GM10847 (cell line): Measurements from ENCODE around the gene MTR.

Experiments used
- POLR2A ChIP-seq: IDR thresholded peaks from 2 replicates; pipeline ENCODE4 v1.6.1; 2011; ENCODE audit not compliant: insufficient read length; ENCODE audit errors: extremely low read depth

MTR gene

DNA sequence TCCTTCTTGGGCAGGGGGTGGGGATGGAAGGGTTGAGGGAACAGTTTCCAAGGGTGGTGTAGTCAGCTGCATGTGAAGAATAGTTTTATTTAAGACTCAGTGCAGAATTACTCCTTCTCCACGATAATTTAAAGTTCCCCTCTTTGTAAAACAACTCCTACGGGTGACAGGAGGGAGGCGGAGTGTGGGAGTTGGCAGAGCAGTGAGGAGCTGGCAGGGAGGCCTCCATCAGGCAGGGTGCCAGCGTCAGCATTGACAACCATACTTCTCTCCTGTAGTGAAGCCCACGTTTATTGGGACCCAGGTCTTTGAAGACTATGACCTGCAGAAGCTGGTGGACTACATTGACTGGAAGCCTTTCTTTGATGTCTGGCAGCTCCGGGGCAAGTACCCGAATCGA, 93.8 kb downstream of the MTR start:
- TF ChIP-seq POLR2A: no peak

- TF ChIP-seq POLR2A: no peak
These were observed 95.3 kb downstream of the MTR start for GRCh38 chr1:236890152-236891056.

- no peak for TF ChIP-seq POLR2A
These were observed 98.8 kb downstream of the MTR start for GRCh38 chr1:236893626-236894545.

GRCh38 chr1:236895665-236896387, 100.7 kb downstream of the MTR start:
- no peak for TF ChIP-seq POLR2A

DNA sequence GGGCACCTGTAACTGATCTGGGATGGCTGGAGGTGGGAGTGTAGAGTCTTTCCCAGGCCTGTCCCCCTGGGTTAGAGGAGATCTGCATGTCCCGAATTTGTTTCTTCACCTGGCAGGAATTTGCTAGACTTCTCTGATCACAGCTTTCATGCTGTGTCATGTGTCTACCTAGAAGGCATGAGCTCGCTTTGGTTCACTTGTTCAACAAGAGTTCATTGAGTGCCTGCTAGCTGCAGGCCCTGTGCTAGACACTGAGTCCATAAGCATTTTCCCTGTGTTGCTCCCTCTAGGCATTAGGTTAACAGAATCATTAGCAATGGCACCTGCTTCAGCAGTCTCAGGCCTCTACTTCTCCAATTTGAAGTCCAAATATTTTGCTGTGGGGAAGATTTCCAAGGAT, 101.6 kb downstream of the MTR start:
- TF ChIP-seq POLR2A: no peak

DNA sequence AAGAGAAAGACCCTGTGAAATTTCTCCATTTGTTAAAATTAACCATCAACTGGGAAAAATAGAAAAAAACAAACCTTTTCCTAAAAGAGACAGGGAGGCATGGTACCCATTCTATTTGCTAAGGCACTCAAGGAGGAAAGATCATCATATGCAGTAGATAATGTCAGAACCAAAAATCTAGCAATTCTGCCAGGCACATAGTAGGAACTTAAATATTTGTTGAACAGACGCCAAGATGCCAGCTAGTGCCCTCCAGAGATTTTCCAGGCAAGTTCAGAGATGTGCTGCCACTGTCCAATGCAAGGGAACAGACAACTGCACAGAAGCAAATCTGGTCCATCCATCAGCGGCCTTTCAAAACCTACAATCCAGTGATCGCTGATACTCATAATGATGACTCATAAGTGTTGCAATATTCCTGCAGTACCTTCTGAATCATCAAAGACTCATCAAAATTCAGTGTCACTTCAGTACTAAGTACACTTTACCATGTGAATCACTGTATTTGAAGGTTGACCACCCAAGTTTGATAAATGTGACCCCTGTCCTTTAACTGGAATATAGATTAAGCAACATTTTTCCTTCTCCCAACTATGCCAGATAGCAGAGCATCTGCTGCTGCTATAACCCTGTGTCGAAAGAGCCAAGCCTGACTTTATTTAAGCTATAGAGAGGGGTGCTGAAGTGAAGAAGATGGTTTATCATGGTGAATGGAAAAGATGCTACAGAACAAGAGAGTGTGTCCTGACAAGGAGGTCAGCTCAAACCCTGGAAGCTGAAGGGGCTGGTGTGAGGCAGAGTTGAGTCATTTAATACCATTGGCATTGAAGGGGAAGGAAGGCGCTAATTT, 110.0 kb downstream of the MTR start:
- no peak for TF ChIP-seq POLR2A

- no peak for TF ChIP-seq POLR2A
These were observed 112.1 kb downstream of the MTR start for GRCh38 chr1:236907205-236907604.

- TF ChIP-seq POLR2A: no peak
These were observed 113.6 kb downstream of the MTR start for GRCh38 chr1:236908669-236909068.

DNA sequence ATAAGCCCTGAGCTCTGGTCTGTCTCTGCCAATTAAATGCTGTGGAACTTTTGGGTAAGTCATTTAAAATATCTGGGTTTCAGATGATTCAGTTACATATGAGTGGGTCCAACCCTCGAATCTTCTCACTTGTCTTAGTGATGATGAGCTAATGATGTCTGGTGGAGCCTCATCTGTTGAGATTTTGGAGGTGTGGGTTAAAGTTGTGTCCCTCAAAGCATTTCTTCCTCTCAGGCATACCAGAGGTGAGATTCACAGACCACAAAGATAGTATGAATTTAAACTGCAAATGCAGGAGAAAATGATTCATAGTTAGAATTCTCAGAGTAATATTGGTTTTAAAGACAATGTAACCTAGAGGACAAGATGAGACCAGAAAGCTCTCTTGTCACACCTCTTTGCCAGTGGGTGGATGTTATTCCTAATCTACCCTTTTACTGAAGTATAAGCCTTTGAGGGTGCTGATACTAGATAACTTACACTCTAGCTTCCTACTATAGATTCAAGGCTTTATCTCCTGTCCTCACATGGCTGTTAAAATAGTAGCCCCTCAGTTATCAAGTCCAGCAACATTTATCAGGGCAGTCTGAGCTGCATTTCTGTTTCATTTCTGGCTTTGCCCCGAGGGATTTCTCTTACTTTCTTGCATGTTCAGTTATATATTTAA, 118.4 kb downstream of the MTR start:
- TF ChIP-seq POLR2A: no peak

DNA sequence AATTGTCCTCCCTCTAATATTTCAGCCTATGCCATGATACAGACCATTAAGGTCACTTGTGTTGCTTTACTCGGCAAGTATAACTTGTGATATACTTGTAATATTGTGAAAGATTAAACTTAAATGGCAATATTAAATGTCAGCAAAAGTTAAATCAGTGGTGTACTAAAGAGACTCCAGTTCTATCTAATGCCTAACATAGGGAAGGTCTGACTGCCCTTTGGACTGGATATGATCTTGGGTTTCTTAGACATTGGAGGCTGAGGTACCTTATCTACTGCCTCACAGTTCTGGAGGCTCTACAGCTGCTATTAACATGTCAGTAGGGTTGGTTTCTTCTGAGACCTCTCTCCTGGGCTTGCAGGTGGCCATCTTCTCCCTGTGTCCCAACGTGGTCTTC, 119.3 kb downstream of the MTR start:
- TF ChIP-seq POLR2A: no peak

DNA sequence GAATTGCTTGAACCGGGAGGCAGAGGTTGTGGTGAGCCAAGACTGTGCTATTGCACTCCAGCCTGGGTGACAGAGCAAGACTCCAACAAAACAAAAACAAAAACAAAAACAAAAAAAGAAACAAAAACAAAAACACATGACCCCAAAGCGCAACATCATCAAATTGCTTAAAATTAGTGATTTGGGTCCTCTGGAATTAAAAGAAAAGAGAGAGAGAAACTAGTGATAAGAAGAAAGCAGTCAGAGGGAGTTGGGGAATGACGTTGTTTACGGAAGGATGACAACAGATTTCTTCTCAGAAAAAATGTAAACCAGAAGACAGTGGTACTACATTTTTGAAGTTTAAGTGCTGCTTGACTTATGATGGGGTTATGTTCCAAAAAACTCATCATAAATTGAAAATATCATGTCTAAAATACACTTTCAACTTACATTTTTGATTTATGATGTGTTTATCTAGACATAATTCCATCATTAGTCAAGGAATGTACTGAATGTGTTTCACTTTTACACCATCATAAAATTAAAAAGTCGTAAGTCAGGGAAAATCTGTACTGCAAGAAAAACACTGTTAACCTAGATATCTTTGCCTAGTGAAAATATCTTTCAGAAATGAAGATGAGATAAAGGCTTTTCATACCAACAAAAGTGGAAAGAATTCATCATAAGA, 121.2 kb downstream of the MTR start:
- TF ChIP-seq POLR2A: no peak

DNA sequence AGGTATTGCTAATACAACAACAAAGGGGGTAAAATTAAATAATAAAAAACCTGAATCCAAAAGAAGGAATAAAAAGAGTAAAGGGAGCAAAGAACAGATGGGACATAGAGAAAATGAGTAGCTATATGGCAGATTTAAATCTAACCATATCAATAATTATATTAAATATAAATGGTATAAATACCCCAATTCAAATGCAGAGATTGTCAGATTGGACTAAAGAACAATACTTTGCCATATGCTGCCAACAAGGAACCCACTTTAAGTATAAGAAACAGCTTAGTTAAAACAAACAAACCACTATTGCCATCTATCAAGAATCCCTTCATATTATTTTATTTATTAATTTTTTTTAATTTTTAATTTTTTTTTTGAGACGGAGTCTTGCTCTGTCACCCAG, 122.4 kb downstream of the MTR start:
- TF ChIP-seq POLR2A: no peak

- no peak for TF ChIP-seq POLR2A
These were observed 125.3 kb downstream of the MTR start for GRCh38 chr1:236920286-236920894.
